HepG2 (cell line): ENCODE data around the gene MAPK13. TPM values are rescaled to one million over a fixed set of nuclear protein-coding genes. Genes with fewer than 3 reads are reported as not detected.

Source experiments
- ZBTB21 ChIP-seq: sonication (generic); formaldehyde crosslinking; IDR thresholded peaks from 2 replicates; pipeline ENCODE4 v1.4.0; 2020; ENCODE audit warnings: missing genetic modification reagents
- ZNF251 ChIP-seq: sonication (generic); formaldehyde crosslinking; IDR thresholded peaks from 2 replicates; pipeline ENCODE4 v1.9.0; 2021; ENCODE audit warnings: mild to moderate bottlenecking, missing genetic modification reagents
- ZNF782 ChIP-seq: sonication (generic); formaldehyde crosslinking; IDR thresholded peaks from 2 replicates; pipeline ENCODE4 v1.4.0; 2020; ENCODE audit warnings: missing genetic modification reagents, mild to moderate bottlenecking, borderline replicate concordance
- polyA plus RNA-seq, 8 experiments: library from polyadenylated mRNA; depleted of rRNA in 3 of 8; stranded (reverse) in 7 of 8; unstranded in 1 of 8; fragments of >200 nt; fragmentation: Illumina TruSeq in 4 of 8; extraction: Trizol in 4 of 8; gene quantifications; 2 replicates each; pipeline versions ENCODE4 v1.2.1 to v1.2.3, GENCODE V29; 2011 to 2016; ENCODE audit warnings: low read depth in 4 of 8, missing spikeins in 1 of 8, mixed read lengths in 1 of 8; ENCODE audit not compliant: insufficient read depth in 1 of 8
- total RNA-seq, 5 experiments: library from RNA; depleted of rRNA; stranded (reverse); fragments of >200 nt; fragmentation: Illumina TruSeq; extraction: Trizol; gene quantifications; 2 replicates each; pipeline ENCODE4 v1.2.3, GENCODE V29; 2016; ENCODE audit warnings: low read depth in 1 of 5
- TF ChIP-seq, protein P1 (sequence below): sonication (generic); formaldehyde crosslinking; IDR thresholded peaks from 2 replicates; pipeline ENCODE4 v1.4.0; 2020; ENCODE audit warnings: mild to moderate bottlenecking, missing genetic modification reagents
- TF ChIP-seq, protein P2 (sequence below), 2 experiments: IDR thresholded peaks; 2 replicates each; pipeline ENCODE4 v1.6.1; 2011 to 2012; ENCODE audit warnings: low read length in 2 of 2, borderline replicate concordance in 1 of 2, low read depth in 1 of 2, mild to moderate bottlenecking in 1 of 2, moderate library complexity in 1 of 2
- TF ChIP-seq, protein P3 (sequence below): sonication (generic); formaldehyde crosslinking; IDR thresholded peaks from 2 replicates; pipeline ENCODE4 v1.8.1; 2023; ENCODE audit warnings: missing genetic modification reagents, mild to moderate bottlenecking, borderline replicate concordance
- TF ChIP-seq, protein P4 (sequence below): sonication (generic); formaldehyde crosslinking; IDR thresholded peaks from 2 replicates; pipeline ENCODE4 v1.4.0; 2020; ENCODE audit warnings: missing genetic modification reagents, borderline replicate concordance
- TF ChIP-seq, protein P5 (sequence below): sonication (generic); formaldehyde crosslinking; IDR thresholded peaks from 2 replicates; pipeline ENCODE4; 2020; ENCODE audit warnings: missing genetic modification reagents, mild to moderate bottlenecking, borderline replicate concordance

Gene MAPK13
- total and polyA plus RNA-seq, 2 of the 13 experiments (the other 11 are each of a cell fraction or from before 2014, with no cell fraction given), result 12.7 to 43.4 TPM

DNA sequence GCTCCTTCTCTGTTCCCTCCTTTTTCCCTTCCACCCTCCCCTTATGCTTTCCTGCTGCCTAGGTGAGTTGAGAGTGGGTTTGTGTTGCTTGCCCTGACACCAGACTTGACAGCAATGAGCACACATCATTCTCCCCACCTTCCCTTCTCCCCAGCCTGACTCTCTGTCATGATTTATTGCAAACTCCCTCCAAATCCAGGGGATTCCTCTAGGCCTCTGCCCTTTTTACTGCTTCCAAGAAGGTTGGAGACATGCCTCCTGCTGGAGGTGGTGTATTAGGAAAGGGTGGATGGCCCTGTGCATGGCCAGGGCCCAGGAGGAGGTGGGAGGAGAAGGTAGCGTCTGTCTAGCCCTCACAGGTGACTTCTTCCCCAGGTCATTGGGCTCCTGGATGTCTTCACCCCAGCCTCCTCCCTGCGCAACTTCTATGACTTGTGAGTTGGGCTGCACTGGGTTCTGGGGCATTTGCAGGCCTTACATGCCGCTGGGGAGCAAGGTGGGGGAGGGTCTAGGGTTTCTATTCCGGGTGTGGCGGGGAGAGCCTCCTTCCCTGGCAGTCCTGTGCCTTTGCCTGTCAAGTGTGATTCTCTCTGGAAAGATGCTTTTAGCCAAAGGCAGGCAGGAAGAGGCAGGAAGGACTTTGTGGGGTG lies 2.1 kb downstream of the MAPK13 start (continued):
- TF ChIP-seq, protein P1, sequence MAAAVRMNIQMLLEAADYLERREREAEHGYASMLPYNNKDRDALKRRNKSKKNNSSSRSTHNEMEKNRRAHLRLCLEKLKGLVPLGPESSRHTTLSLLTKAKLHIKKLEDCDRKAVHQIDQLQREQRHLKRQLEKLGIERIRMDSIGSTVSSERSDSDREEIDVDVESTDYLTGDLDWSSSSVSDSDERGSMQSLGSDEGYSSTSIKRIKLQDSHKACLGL (CRISPR knock-in tag), result no peak
- TF ChIP-seq ZBTB21 (CRISPR knock-in tag), result no peak
- TF ChIP-seq ZNF782 (CRISPR knock-in tag), result no peak
- TF ChIP-seq ZNF251 (CRISPR knock-in tag), result no peak
- TF ChIP-seq, protein P2, sequence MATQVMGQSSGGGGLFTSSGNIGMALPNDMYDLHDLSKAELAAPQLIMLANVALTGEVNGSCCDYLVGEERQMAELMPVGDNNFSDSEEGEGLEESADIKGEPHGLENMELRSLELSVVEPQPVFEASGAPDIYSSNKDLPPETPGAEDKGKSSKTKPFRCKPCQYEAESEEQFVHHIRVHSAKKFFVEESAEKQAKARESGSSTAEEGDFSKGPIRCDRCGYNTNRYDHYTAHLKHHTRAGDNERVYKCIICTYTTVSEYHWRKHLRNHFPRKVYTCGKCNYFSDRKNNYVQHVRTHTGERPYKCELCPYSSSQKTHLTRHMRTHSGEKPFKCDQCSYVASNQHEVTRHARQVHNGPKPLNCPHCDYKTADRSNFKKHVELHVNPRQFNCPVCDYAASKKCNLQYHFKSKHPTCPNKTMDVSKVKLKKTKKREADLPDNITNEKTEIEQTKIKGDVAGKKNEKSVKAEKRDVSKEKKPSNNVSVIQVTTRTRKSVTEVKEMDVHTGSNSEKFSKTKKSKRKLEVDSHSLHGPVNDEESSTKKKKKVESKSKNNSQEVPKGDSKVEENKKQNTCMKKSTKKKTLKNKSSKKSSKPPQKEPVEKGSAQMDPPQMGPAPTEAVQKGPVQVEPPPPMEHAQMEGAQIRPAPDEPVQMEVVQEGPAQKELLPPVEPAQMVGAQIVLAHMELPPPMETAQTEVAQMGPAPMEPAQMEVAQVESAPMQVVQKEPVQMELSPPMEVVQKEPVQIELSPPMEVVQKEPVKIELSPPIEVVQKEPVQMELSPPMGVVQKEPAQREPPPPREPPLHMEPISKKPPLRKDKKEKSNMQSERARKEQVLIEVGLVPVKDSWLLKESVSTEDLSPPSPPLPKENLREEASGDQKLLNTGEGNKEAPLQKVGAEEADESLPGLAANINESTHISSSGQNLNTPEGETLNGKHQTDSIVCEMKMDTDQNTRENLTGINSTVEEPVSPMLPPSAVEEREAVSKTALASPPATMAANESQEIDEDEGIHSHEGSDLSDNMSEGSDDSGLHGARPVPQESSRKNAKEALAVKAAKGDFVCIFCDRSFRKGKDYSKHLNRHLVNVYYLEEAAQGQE (IDR thresholded peaks at IDR 0.05; ENCODE audit: borderline replicate concordance in 1 of 2, low read depth in 1 of 2, low read length in 2 of 2), result no peak
- TF ChIP-seq, protein P3, sequence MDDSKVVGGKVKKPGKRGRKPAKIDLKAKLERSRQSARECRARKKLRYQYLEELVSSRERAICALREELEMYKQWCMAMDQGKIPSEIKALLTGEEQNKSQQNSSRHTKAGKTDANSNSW (CRISPR knock-in tag), result no peak
- TF ChIP-seq, protein P4, sequence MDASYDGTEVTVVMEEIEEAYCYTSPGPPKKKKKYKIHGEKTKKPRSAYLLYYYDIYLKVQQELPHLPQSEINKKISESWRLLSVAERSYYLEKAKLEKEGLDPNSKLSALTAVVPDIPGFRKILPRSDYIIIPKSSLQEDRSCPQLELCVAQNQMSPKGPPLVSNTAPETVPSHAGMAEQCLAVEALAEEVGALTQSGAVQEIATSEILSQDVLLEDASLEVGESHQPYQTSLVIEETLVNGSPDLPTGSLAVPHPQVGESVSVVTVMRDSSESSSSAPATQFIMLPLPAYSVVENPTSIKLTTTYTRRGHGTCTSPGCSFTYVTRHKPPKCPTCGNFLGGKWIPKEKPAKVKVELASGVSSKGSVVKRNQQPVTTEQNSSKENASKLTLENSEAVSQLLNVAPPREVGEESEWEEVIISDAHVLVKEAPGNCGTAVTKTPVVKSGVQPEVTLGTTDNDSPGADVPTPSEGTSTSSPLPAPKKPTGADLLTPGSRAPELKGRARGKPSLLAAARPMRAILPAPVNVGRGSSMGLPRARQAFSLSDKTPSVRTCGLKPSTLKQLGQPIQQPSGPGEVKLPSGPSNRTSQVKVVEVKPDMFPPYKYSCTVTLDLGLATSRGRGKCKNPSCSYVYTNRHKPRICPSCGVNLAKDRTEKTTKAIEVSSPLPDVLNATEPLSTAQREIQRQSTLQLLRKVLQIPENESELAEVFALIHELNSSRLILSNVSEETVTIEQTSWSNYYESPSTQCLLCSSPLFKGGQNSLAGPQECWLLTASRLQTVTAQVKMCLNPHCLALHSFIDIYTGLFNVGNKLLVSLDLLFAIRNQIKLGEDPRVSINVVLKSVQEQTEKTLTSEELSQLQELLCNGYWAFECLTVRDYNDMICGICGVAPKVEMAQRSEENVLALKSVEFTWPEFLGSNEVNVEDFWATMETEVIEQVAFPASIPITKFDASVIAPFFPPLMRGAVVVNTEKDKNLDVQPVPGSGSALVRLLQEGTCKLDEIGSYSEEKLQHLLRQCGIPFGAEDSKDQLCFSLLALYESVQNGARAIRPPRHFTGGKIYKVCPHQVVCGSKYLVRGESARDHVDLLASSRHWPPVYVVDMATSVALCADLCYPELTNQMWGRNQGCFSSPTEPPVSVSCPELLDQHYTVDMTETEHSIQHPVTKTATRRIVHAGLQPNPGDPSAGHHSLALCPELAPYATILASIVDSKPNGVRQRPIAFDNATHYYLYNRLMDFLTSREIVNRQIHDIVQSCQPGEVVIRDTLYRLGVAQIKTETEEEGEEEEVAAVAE (CRISPR knock-in tag), result no peak
- TF ChIP-seq, protein P5, sequence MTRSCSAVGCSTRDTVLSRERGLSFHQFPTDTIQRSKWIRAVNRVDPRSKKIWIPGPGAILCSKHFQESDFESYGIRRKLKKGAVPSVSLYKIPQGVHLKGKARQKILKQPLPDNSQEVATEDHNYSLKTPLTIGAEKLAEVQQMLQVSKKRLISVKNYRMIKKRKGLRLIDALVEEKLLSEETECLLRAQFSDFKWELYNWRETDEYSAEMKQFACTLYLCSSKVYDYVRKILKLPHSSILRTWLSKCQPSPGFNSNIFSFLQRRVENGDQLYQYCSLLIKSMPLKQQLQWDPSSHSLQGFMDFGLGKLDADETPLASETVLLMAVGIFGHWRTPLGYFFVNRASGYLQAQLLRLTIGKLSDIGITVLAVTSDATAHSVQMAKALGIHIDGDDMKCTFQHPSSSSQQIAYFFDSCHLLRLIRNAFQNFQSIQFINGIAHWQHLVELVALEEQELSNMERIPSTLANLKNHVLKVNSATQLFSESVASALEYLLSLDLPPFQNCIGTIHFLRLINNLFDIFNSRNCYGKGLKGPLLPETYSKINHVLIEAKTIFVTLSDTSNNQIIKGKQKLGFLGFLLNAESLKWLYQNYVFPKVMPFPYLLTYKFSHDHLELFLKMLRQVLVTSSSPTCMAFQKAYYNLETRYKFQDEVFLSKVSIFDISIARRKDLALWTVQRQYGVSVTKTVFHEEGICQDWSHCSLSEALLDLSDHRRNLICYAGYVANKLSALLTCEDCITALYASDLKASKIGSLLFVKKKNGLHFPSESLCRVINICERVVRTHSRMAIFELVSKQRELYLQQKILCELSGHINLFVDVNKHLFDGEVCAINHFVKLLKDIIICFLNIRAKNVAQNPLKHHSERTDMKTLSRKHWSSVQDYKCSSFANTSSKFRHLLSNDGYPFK, result 0 out of 2 replicates have a peak, but pooled peaks have one; percentile 7
